ENCODE results near the gene FH.

FH gene

GRCh38 chr1:241550318-241550717 is 30.8 kb upstream of the FH start:
- Histone ChIP-seq H3K4me1 (ENCODE audit: low read length) (peaks cover 17% of the 10 kb centered on the region), H3K9me3 (ENCODE audit: insufficient read depth, low read length) (no peaks in the 10 kb centered on the region), H3K27me3 (ENCODE audit: low read depth, low read length) (no peaks in the 10 kb centered on the region), H3K36me3 (replicated peaks; ENCODE audit: low read depth, low read length) (no peaks in the 10 kb centered on the region), H3K27ac (ENCODE audit: low read length) (no peak overlapping the region), H3K4me3 (ENCODE audit: low read length) (no peak overlapping the region), H3K4me2 (ENCODE audit: low read length) (no peak overlapping the region), H3K9ac (ENCODE audit: low read length) (no peak overlapping the region), H3K79me2 (ENCODE audit: low read length) (no peaks in the 10 kb centered on the region), H4K20me1 (ENCODE audit: insufficient read depth, low read length) (no peaks in the 10 kb centered on the region), H2AFZ (ENCODE audit: low read depth, low read length) (no peak overlapping the region)
- TF ChIP-seq CTCF (IDR thresholded peaks at IDR 0.05; ENCODE audit: low read depth, low read length) (no peak), EZH2phosphoT487 (IDR thresholded peaks at IDR 0.05; ENCODE audit: low read depth) (no peak)

GRCh38 chr1:241548008-241548407 is 28.5 kb upstream of the FH start:
- H2AFZ ChIP-seq (ENCODE audit: low read depth, low read length): no peak overlapping the region
- no peaks in the 10 kb centered on the region for H3K27me3 ChIP-seq (ENCODE audit: low read depth, low read length)
- H3K4me1 ChIP-seq (ENCODE audit: low read length): peaks cover 17% of the 10 kb centered on the region
- H3K36me3 ChIP-seq (replicated peaks; ENCODE audit: low read depth, low read length): no peaks in the 10 kb centered on the region
- no peak overlapping the region for H3K9ac ChIP-seq (ENCODE audit: low read length)
- no peaks in the 10 kb centered on the region for H3K9me3 ChIP-seq (ENCODE audit: insufficient read depth, low read length)
- H3K4me2 ChIP-seq (ENCODE audit: low read length): no peak overlapping the region
- H3K4me3 ChIP-seq (ENCODE audit: low read length): no peak overlapping the region
- H4K20me1 ChIP-seq (ENCODE audit: insufficient read depth, low read length): no peaks in the 10 kb centered on the region
- no peak overlapping the region for H3K27ac ChIP-seq (ENCODE audit: low read length)
- no peaks in the 10 kb centered on the region for H3K79me2 ChIP-seq (ENCODE audit: low read length)
- TF ChIP-seq CTCF (IDR thresholded peaks at IDR 0.05; ENCODE audit: low read depth, low read length) (no peak), EZH2phosphoT487 (IDR thresholded peaks at IDR 0.05; ENCODE audit: low read depth) (no peak)

- Histone ChIP-seq H3K4me2 (ENCODE audit: low read length) (0 out of 2 replicates have a peak overlapping the region, but pooled peaks have one; percentile 3), H4K20me1 (ENCODE audit: insufficient read depth, low read length) (no peaks in the 10 kb centered on the region), H3K79me2 (ENCODE audit: low read length) (no peaks in the 10 kb centered on the region), H2AFZ (ENCODE audit: low read depth, low read length) (no peak overlapping the region), H3K4me1 (ENCODE audit: low read length) (peaks cover 8% of the 10 kb centered on the region), H3K9me3 (ENCODE audit: insufficient read depth, low read length) (no peaks in the 10 kb centered on the region), H3K27ac (ENCODE audit: low read length) (no peak overlapping the region), H3K9ac (ENCODE audit: low read length) (no peak overlapping the region), H3K27me3 (ENCODE audit: low read depth, low read length) (no peaks in the 10 kb centered on the region), H3K36me3 (replicated peaks; ENCODE audit: low read depth, low read length) (no peaks in the 10 kb centered on the region), H3K4me3 (ENCODE audit: low read length) (no peak overlapping the region)
- TF ChIP-seq EZH2phosphoT487 (IDR thresholded peaks at IDR 0.05; ENCODE audit: low read depth) (no peak), CTCF (IDR thresholded peaks at IDR 0.05; ENCODE audit: low read depth, low read length) (no peak)
These were observed 22.8 kb upstream of the FH start for GRCh38 chr1:241542199-241542907.

GRCh38 chr1:241536969-241537368 is 17.4 kb upstream of the FH start:
- Histone ChIP-seq H3K9ac (ENCODE audit: low read length) (no peak overlapping the region), H3K27me3 (ENCODE audit: low read depth, low read length) (no peaks in the 10 kb centered on the region), H3K4me3 (ENCODE audit: low read length) (no peak overlapping the region), H3K27ac (ENCODE audit: low read length) (no peak overlapping the region), H3K79me2 (ENCODE audit: low read length) (no peaks in the 10 kb centered on the region), H3K4me1 (ENCODE audit: low read length) (peaks cover 19% of the 10 kb centered on the region), H4K20me1 (ENCODE audit: insufficient read depth, low read length) (no peaks in the 10 kb centered on the region), H3K4me2 (ENCODE audit: low read length) (no peak overlapping the region), H3K9me3 (ENCODE audit: insufficient read depth, low read length) (no peaks in the 10 kb centered on the region), H2AFZ (ENCODE audit: low read depth, low read length) (no peak overlapping the region), H3K36me3 (replicated peaks; ENCODE audit: low read depth, low read length) (no peaks in the 10 kb centered on the region)
- TF ChIP-seq EZH2phosphoT487 (IDR thresholded peaks at IDR 0.05; ENCODE audit: low read depth): no peak
- TF ChIP-seq CTCF (IDR thresholded peaks at IDR 0.05; ENCODE audit: low read depth, low read length): no peak

Measured in OCI-LY3 (cell line).